HG03025 (cell line): ENCODE data around the gene DYSF.

Source experiments
- ATAC-seq: cut with Tn5 transposase; IDR thresholded peaks from one replicate; pipeline ENCODE4 v1.9.1; 2021; ENCODE audit warnings: mild to moderate bottlenecking, moderate library complexity; ENCODE audit not compliant: unreplicated experiment, low FRiP score

DYSF gene

DNA sequence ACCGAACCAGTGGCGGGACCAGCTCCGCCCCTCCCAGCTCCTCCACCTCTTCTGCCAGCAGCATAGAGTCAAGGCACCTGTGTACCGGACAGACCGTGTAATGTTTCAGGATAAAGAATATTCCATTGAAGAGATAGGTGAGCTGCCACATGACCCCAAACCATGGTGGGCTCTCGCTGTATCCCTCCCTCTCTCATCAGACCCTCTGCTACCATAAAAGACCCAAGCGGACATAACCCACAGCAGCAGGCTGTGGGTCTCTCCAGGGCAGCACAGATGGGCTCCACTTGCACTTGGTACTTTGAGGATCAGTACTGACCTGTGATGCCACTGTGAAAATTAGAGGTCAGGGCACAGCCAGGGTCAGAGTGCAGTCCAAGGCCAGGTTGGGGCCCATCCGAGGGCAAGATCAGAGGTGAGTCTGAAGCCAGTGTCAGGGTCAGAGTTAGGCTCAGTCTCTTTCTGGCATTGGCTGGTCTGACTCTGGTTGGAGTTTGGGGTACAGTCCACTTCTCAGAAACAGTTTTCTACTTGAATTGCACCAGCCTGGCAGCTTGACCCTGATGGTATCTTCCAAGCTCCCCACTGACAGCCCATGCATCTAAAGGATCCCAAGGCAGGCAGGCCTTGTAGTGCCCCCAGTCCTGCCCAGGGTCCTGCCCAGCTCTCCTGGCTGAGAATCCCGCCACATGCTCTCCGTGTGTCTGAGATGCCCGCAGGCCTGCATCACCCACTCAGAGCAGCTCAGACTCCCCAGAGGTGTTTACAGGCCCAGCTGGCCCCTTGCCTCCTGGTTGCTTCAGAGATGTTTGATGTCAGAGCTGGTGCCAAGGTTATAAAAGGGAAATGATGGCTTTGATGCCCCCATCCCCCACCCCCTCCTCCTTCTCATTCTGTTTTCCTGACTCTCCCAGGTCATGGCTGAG, 212.1 kb downstream of the DYSF start:
- ATAC-seq: no peak

GRCh38 chr2:71666094-71666474, 212.7 kb downstream of the DYSF start:
- ATAC-seq: no peak

GRCh38 chr2:71667256-71668182, 214.2 kb downstream of the DYSF start:
- no peak for ATAC-seq

DNA sequence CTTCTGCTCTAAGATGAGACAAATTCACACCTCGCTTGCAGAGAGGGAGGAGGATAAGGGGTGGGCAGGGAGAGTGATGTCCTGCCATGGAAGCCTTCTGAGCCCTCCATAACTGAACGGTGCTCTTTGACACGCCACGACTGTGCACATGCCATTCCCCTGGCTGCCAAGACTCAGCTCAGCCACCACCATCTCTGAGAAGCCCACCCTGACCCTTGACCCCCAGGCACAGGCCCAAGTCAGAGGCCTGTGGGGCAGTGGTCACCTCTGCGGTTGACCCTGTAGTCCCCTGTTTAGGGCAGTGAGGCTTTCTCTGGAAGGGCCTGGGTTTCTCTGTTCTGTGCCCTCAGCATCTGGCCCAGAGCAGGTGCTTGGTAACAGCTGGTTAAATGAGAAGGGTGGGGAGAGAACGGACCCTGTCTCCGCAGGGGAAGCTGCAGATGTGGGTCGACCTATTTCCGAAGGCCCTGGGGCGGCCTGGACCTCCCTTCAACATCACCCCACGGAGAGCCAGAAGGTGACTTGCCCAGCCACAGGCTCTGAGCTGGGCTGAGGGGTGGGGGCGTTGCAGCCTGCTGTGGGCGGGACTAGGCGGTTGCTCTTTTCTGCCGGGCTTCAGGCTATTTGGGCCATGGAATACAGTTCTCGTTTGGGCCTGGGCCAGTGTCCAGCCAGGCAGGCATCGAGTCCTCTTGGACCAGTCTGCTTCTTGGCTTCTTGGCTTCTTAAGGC, 215.1 kb downstream of the DYSF start:
- ATAC-seq: no peak

GRCh38 chr2:71669058-71669456, 215.7 kb downstream of the DYSF start:
- no peak for ATAC-seq

DNA sequence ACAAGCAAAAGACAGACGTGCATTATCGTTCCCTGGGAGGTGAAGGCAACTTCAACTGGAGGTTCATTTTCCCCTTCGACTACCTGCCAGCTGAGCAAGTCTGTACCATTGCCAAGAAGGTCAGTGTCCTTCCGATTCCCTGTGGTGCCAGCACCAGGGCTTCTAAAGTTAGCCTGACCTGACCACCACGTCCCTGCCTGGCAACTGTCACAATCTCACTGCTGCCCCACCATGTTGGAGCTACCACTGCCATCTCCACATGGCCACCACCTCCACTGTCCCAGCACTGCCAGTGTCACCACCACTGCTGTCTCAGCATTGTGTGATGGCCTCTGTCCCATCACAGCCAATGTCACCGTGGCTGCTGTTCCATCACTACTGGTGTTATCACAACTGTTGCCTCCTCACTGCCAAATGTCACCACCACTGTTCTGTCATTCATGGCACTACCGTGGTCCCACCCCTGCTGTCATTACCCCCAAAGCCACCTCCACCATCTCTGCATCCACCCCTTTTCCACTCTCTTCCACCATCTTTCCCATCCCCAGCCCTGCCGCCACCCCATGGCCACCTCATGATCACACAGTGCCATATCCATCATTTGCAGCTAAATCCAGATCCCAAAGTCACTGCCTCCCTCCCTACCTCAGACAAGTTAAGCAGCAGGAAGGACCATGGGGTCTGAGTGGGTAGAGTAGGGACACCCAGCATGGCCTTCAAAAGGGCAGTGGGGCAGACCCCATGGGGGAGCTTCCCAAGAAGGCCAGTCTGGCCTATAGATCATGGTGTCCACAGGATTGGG, 216.5 kb downstream of the DYSF start:
- ATAC-seq: no peak

- ATAC-seq: no peak
Observed at GRCh38 chr2:71670430-71670795, 217.1 kb downstream of the DYSF start.

GRCh38 chr2:71671203-71671854, 218.0 kb downstream of the DYSF start:
- ATAC-seq: no peak

DNA sequence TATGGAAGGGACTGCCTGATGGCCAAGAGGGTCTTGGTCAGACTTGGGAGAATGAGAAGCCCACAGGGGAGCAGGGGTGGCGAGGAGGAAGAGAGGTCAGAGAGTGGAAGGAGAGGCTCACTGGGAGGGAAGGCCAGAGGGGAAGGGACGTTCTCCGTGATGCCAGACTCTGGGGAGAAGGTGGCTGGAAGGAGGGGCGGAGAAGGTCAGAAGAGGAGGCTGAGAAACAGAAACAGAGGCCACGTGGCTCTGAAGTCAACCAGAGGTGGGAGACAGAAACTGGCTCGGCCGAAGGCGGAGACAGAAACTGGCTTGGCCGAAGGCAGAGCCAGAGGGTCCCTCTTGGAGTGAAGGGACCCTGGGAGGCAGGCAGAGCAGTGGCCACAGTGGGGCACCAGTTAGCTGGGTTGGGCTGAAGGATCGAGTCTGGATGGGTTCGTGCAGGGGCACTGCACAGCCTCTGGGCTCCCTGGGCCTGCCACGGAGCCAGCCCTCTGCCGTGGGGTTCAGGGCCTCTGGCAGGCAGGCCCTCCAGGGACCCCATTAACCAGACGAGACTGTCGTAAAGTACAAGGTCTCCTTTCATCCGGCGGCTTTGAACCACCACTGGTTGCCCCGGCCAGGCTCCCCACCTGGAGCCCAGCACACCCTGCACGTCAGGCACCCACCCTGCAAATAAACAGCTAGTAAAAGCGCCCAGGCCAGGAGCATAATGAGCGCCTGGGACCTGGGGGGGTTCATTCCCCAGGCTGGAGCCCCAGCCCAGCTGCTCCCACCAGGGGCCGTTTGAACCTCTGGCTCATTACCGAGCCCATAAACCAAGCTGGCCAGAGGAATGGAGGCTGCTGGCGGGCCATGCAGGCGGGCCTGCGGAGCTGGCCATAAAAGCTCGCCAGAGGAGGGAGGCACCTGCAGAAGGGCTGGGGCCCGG, 218.8 kb downstream of the DYSF start:
- no peak for ATAC-seq

DNA sequence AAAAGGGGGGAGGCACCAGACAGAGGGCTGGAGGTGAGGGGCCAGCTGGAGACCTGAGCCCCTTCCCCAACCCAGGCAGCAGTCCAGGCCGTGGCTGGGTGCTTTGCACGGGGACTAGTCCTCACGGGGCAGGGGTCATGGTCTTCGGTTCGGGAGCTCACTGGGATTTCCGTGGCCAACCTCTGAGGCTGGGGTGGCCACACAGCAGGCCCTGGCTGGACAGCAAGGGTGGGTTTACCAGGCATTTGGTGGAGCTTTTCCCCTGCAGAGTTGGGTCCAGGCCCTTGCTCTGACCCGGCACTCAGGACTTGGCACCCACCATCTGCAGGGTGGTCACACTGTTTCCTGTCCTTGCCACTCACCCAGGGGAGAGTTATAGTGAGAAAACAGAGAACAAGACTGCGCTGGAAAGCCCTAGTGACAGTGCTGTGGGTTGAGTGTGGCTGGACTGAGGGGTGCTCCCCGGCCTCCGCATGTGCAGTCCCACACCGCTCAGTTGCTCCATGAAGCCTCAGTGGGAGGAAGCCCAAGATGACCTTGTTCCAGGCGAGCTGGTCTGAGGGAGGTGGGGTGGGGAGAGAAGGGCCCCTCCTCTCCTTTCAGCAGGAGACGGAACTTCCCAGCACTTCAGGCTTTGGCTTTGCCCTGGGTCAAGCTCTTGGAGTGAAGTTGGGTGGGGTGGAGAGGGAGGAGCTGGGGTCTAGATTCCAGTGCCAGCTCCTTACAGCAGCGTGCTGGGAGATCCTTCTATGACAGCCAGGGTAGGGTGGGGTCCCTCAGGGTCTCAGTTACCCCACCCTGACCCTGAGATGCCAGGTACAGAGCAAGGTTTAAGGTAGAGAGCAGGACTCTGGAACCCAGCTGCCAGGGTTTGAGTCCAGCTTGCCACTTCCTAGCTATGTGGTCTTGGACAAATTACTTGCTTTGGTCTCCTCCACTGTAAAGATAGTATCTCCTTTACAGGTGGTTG, 219.8 kb downstream of the DYSF start:
- ATAC-seq: no peak

GRCh38 chr2:71674158-71674851, 220.9 kb downstream of the DYSF start:
- ATAC-seq: no peak

DNA sequence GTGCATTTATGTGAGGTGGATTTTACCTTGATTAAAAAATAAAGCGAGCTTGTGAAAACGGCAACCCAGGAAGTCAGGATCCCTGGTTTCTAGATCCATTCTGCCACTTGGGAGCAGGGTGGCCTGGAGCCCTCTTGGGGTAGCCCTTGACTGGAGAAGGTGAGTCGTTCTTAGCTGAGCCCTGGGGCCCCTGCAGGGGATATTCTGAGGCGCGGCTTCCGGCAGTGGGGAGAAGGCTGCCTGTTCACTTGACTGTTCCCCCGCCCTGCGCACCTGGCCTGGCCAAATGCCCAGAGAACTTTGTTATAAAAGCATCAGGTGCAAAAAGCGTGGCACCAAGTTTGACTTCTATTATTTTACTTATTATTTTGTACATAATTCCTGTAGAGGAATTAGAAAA, 221.9 kb downstream of the DYSF start:
- no peak for ATAC-seq

GRCh38 chr2:71678874-71679273, 225.5 kb downstream of the DYSF start:
- ATAC-seq: no peak

DNA sequence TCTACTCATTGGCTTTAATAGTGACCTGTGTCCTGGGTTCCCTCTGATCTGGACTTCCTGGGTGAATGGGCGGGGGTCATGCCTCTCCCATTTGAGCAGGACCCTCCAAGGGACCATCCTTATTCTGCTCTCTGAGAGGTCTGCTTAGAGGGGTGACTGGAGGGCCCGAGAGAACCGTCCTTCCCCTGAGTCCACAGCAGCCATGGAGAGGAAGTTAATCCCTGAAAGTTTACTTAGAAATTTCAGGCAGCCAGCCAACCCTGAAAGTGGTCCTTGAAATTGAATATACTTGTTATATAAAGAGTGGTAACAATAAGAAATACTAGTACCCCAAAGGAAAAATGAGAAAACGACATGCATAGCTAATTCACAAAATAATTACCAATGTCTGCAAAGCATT, 226.1 kb downstream of the DYSF start:
- no peak for ATAC-seq

DNA sequence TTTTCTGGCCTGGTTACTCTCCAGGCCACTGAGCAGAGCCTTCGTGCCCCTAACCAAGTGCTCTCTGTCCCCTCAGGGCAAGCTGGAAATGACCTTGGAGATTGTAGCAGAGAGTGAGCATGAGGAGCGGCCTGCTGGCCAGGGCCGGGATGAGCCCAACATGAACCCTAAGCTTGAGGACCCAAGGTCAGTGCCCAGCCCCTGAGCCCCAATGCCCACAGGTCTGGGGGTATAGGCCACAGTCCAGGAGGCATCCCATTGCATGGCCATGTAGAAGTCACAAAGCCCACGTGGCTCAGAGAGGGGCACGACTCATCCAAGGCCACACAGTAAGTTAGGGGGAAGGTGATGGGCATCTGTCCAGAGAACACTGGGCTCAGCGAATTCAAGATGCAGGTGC, 227.6 kb downstream of the DYSF start:
- ATAC-seq: no peak

DNA sequence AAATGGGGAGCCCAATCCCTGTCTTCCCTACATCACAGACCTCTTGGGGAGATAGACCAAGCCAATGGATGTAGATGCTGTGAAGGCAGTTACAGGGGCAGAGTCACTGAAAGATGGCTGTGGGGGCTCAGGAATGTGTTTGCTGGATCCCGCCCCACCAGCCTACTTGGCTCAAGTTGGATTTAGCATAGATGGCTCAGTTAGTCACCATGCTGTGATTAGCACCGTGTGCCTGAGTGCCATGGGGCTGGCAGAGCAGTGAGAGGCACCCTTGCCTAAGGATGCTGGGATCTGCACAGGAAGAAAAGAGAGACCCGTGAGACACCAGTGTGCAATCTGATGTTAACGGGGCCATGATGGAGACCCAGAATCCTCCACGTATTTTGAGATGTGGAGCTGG, 228.3 kb downstream of the DYSF start:
- ATAC-seq: no peak

- ATAC-seq: no peak
Observed at GRCh38 chr2:71682341-71682740, 229.0 kb downstream of the DYSF start.
